Heart left ventricle (tissue), 13 donors: ENCODE measurements around the gene DNAH7.

Experiments
- CTCF ChIP-seq, 12 donors: fragments of 200-600 bp; sonication (generic) in 4 of 12; IDR thresholded peaks; one replicate each; pipeline versions ENCODE4 v1.5.0 to v1.8.0; 2018 to 2022; ENCODE audit warnings: antibody characterized with exemption in 12 of 12, mild to moderate bottlenecking in 5 of 12
- POLR2A ChIP-seq, 2 donors: fragments of 450-650 bp; IDR thresholded peaks; one replicate each; pipeline ENCODE4 v1.6.1; 2017; ENCODE audit warnings: antibody characterized with exemption in 2 of 2, mild to moderate bottlenecking in 2 of 2, moderate library complexity in 2 of 2
- donor health status: ischemic (EF 13 %, LVEDD 7.1; RV severe dilation, severe dysfunction).
- donor health status: DM: no; HTN: yes; CAD: no.
- donor health status: DM: no; HTN: no; CAD: no.
- donor health status: ischemic (EF 25% LVEDD 6.9; RV normal size, moderate dysfunction).
- donor health status: ischemic (EF 25% LVEDD 5.7; RV mildly dilated, moderate dysfunction).
- donor health status: ischemic (EF 35%, LVEDD 5.7; RV mildly dilated, moderate dysfunction).
- donor health status: nonischemic (EF 11% LVEDD 7.7; RV severe dilation, severe dysfunction).
- donor health status: DM: yes; HTN: yes; CAD: no.
- donor health status: PGD.
- donor health status: ischemic (EF 29% LVEDD 5.4; RV normal size, mild dysfunction).
- donor health status: nonischemic (EF 23%, LVEDD 6.1; RV moderate dilation, normal function).

- TF ChIP-seq POLR2A (IDR thresholded peaks at IDR 0.05) (no peak), CTCF (IDR thresholded peaks at IDR 0.05) (no peak)
Measured at GRCh38 chr2:195861821-195862220, 206.8 kb downstream of the DNAH7 start.
